ENCODE results near the gene SOCS4.

The SOCS4 gene

GRCh38 chr14:55092341-55092740 is 65.3 kb downstream of the SOCS4 start:
- Histone ChIP-seq H3K4me3 (ENCODE audit: low read depth, low read length) (no peak overlapping the region), H3K4me1 (ENCODE audit: control insufficient read depth, insufficient read depth, low read length) (0 out of 2 replicates have a peak, but pooled peaks cover 3% of the 10 kb centered on the region), H3K36me3 (ENCODE audit: control insufficient read depth, insufficient read depth, low read length) (no peaks in the 10 kb centered on the region), H3K9me3 (ENCODE audit: control insufficient read depth, insufficient read depth, low read length) (no peaks in the 10 kb centered on the region), H3K9ac (ENCODE audit: low read depth, low read length) (no peak overlapping the region), H3K27ac (ENCODE audit: low read depth, low read length) (no peak overlapping the region), H3K27me3 (ENCODE audit: control insufficient read depth, insufficient read depth, low read length) (no peaks in the 10 kb centered on the region)

- Histone ChIP-seq H3K4me1 (ENCODE audit: control insufficient read depth, insufficient read depth, low read length) (0 out of 2 replicates have a peak, but pooled peaks cover 3% of the 10 kb centered on the region), H3K36me3 (ENCODE audit: control insufficient read depth, insufficient read depth, low read length) (no peaks in the 10 kb centered on the region), H3K27me3 (ENCODE audit: control insufficient read depth, insufficient read depth, low read length) (no peaks in the 10 kb centered on the region), H3K9me3 (ENCODE audit: control insufficient read depth, insufficient read depth, low read length) (no peaks in the 10 kb centered on the region), H3K9ac (ENCODE audit: low read depth, low read length) (no peak overlapping the region), H3K27ac (ENCODE audit: low read depth, low read length) (no peak overlapping the region), H3K4me3 (ENCODE audit: low read depth, low read length) (no peak overlapping the region)
These were observed 67.5 kb downstream of the SOCS4 start for GRCh38 chr14:55094292-55095157.

- Histone ChIP-seq H3K36me3 (ENCODE audit: control insufficient read depth, insufficient read depth, low read length) (no peaks in the 10 kb centered on the region), H3K4me1 (ENCODE audit: control insufficient read depth, insufficient read depth, low read length) (peaks cover 15% of the 10 kb centered on the region), H3K4me3 (ENCODE audit: low read depth, low read length) (no peak overlapping the region), H3K27me3 (ENCODE audit: control insufficient read depth, insufficient read depth, low read length) (no peaks in the 10 kb centered on the region), H3K9me3 (ENCODE audit: control insufficient read depth, insufficient read depth, low read length) (no peaks in the 10 kb centered on the region), H3K9ac (ENCODE audit: low read depth, low read length) (no peak overlapping the region), H3K27ac (ENCODE audit: low read depth, low read length) (no peak overlapping the region)
These were observed 71.0 kb downstream of the SOCS4 start for GRCh38 chr14:55097881-55098560.

GRCh38 chr14:55098561-55098898 is 71.5 kb downstream of the SOCS4 start:
- H3K4me3 ChIP-seq (ENCODE audit: low read depth, low read length) = no peak overlapping the region
- H3K9ac ChIP-seq (ENCODE audit: low read depth, low read length) = no peak overlapping the region
- H3K4me1 ChIP-seq (ENCODE audit: control insufficient read depth, insufficient read depth, low read length) = peaks cover 20% of the 10 kb centered on the region
- H3K27me3 ChIP-seq (ENCODE audit: control insufficient read depth, insufficient read depth, low read length) = no peaks in the 10 kb centered on the region
- no peaks in the 10 kb centered on the region for H3K36me3 ChIP-seq (ENCODE audit: control insufficient read depth, insufficient read depth, low read length)
- no peaks in the 10 kb centered on the region for H3K9me3 ChIP-seq (ENCODE audit: control insufficient read depth, insufficient read depth, low read length)
- no peak overlapping the region for H3K27ac ChIP-seq (ENCODE audit: low read depth, low read length)

All from HUES48 (cell line).